AG08396 (cell line): Measurements from ENCODE around the gene PRR35.

Source experiments
- DNase-seq: peaks from one replicate; pipeline ENCODE4 v3.0.0; 2012; ENCODE audit warnings: low spot score, mixed read lengths

PRR35 gene

GRCh38 chr16:564690-565418 lies 4.7 kb downstream of the PRR35 start:
- no peak for DNase-seq

GRCh38 chr16:565419-566330 lies 5.5 kb downstream of the PRR35 start:
- DNase-seq = no peak

GRCh38 chr16:566475-567372 lies 6.5 kb downstream of the PRR35 start, which contains the start of gene NHLRC4:
Gene NHLRC4, plus strand, starts transcription at chr16:567005. Its CDS starts 1,043 bp downstream, at chr16:568048.
- DNase-seq = peak; percentile 88

GRCh38 chr16:567373-568256 lies 7.4 kb downstream of the PRR35 start:
- no peak for DNase-seq

- DNase-seq = no peak
Observed at GRCh38 chr16:568401-569258, 8.4 kb downstream of the PRR35 start.

GRCh38 chr16:569445-570254 lies 9.5 kb downstream of the PRR35 start, which contains the start of gene PIGQ:
Gene PIGQ, plus strand, starts transcription at chr16:569968. Its CDS starts 4,107 bp downstream, at chr16:574075.
- DNase-seq = peak; percentile 94

GRCh38 chr16:572865-573650 lies 12.9 kb downstream of the PRR35 start:
- DNase-seq = no peak

GRCh38 chr16:574021-574760 lies 14.0 kb downstream of the PRR35 start:
- no peak for DNase-seq

- no peak for DNase-seq
Observed at GRCh38 chr16:575354-576196, 15.4 kb downstream of the PRR35 start.

- no peak for DNase-seq
Observed at GRCh38 chr16:576197-576822, 16.1 kb downstream of the PRR35 start.

- DNase-seq = no peak
Observed at GRCh38 chr16:576823-577201, 16.6 kb downstream of the PRR35 start.

GRCh38 chr16:577796-578195 lies 17.6 kb downstream of the PRR35 start:
- no peak for DNase-seq

- no peak for DNase-seq
Observed at GRCh38 chr16:578232-578869, 18.2 kb downstream of the PRR35 start.

- peak; percentile 77 for DNase-seq
Observed at GRCh38 chr16:578870-579405, 18.7 kb downstream of the PRR35 start.
